ENCODE data around the gene MSMP.

Gene MSMP

DNA sequence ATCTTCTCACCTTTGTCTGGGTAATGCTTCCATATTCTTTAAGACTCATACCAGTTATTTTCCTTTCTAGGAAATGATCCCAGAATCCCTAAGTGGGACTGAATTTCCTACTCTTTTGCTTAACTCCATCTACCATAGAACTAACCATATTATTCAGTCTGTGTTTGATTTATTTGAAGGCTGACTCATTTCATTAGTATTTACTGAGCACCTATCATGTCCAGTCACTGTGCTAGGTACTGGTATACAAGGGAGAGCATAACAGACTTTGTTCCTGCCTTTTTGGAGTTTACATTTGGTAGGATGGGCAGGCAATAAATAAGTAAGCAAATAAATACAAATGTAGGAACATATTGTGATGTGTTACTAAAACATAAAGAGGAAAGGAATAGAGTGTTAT lies 41.6 kb upstream of the MSMP start:
- no peaks in the 10 kb centered on the region for H3K9me3 ChIP-seq
- H3K4me1 ChIP-seq: peaks cover 21% of the 10 kb centered on the region
- H3K27me3 ChIP-seq: no peaks in the 10 kb centered on the region
- no peak for DNase-seq
- TF ChIP-seq, protein P1, sequence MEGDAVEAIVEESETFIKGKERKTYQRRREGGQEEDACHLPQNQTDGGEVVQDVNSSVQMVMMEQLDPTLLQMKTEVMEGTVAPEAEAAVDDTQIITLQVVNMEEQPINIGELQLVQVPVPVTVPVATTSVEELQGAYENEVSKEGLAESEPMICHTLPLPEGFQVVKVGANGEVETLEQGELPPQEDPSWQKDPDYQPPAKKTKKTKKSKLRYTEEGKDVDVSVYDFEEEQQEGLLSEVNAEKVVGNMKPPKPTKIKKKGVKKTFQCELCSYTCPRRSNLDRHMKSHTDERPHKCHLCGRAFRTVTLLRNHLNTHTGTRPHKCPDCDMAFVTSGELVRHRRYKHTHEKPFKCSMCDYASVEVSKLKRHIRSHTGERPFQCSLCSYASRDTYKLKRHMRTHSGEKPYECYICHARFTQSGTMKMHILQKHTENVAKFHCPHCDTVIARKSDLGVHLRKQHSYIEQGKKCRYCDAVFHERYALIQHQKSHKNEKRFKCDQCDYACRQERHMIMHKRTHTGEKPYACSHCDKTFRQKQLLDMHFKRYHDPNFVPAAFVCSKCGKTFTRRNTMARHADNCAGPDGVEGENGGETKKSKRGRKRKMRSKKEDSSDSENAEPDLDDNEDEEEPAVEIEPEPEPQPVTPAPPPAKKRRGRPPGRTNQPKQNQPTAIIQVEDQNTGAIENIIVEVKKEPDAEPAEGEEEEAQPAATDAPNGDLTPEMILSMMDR (IDR thresholded peaks at IDR 0.05; ENCODE audit: low read depth, low read length): no peak
- H3K36me3 ChIP-seq: no peaks in the 10 kb centered on the region
- no peak overlapping the region for H3K4me3 ChIP-seq (ENCODE audit: low read depth, low read length)

DNA sequence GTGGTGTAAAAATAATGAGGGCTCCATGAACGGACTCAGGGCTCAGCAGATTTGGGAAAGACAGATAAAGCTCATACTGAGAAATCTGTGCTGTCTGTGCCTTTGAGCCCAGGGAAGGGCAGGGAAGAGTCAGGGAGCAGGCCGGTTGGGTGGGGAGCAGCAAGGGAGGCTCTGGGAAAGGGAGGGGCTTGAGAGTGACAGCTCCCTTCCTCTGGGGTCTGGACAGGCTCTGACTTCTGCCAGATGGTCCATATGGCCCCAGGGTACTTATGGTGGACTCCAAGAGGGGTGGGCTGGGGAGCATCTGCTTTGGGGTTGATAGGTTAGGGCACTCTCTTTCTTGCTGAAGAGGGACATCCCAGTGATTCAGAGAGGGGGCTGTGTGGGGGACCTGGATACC lies 39.4 kb upstream of the MSMP start:
- DNase-seq: peak; percentile 69
- no peaks in the 10 kb centered on the region for H3K36me3 ChIP-seq
- H3K4me1 ChIP-seq: peaks cover 16% of the 10 kb centered on the region
- TF ChIP-seq, protein P1 (IDR thresholded peaks at IDR 0.05; ENCODE audit: low read depth, low read length): no peak
- no peak overlapping the region for H3K4me3 ChIP-seq (ENCODE audit: low read depth, low read length)
- H3K27me3 ChIP-seq: no peaks in the 10 kb centered on the region
- H3K9me3 ChIP-seq: no peaks in the 10 kb centered on the region

DNA sequence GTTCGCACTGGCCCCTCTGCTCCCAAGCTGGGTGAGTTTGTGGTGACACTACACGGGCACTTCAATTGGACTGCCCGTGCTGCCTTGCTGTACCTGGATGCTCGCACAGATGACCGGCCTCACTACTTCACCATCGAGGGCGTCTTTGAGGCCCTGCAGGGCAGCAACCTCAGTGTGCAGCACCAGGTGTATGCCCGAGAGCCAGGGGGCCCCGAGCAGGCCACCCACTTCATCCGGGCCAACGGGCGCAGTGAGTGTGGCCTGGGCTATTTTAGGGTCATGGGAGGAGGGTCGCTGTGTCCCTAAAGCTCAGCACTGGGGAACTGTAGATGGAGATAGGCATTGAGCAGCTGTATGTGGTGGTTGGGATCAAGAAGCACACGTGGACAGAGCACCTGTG lies 38.8 kb upstream of the MSMP start:
- TF ChIP-seq, protein P1 (IDR thresholded peaks at IDR 0.05; ENCODE audit: low read depth, low read length): no peak
- peaks cover 12% of the 10 kb centered on the region for H3K4me1 ChIP-seq
- no peaks in the 10 kb centered on the region for H3K9me3 ChIP-seq
- no peak for DNase-seq
- no peaks in the 10 kb centered on the region for H3K27me3 ChIP-seq
- no peak overlapping the region for H3K4me3 ChIP-seq (ENCODE audit: low read depth, low read length)
- no peaks in the 10 kb centered on the region for H3K36me3 ChIP-seq

DNA sequence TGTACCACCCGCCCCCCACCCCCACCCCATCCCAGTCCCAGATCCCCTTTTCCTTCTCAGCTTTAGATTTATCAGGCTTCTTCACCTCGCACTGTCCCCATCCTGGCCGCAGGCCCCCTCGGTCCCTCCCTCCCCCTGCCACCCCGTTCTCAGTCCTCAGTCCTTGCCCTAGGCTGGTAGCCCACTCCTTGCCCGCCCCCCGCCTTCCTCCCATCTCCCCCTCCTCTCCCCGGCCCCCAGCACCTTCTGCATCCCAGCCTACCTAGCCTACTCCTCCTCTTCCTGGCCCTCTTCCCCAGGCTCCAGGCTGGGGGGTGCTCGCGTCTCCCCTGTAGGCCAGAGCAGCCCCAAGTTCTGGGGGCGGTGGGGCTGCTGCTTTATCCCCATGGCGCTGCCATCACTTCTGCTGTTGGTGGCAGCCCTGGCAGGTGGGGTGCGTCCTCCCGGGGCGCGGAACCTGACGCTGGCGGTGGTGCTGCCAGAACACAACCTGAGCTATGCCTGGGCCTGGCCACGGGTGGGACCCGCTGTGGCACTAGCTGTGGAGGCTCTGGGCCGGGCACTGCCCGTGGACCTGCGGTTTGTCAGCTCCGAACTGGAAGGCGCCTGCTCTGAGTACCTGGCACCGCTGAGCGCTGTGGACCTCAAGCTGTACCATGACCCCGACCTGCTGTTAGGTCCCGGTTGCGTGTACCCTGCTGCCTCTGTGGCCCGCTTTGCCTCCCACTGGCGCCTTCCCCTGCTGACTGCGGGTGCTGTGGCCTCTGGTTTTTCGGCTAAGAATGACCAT lies 38.1 kb upstream of the MSMP start:
- TF ChIP-seq, protein P1 (IDR thresholded peaks at IDR 0.05; ENCODE audit: low read depth, low read length): no peak
- H3K4me3 ChIP-seq (ENCODE audit: low read depth, low read length): peak overlapping the region; percentile 57
- no peak for DNase-seq

DNA sequence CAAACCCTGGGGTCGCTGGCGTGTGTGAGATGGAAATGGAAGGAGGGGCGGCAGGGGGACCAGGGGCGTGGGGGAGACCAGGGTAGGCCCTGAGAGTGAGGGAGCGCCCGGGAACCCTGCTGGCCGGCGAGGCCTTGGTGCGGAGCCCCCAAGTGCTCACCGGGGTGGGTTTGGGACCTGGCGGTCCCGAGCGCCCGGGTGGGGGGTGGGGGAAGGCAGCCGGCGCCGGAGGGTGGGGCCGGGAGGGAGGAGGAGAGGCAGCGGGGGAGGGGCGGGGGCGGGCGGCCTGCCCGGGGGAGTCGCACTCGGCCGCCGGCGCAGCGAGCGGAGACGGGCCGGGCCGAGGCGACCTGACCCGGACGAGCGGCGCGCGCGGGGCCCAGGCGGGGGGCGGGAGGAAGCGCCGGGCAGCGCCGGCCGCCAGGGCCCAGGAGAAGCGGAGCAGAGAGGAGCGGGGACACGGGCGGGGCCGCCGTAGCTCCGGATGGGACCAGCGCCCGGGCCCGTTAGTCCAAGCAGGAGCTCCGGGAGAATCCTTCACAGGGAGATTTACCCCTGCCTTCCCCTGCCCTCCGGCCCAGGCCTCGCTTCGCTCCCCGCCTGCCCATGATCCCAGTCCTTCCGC lies 37.3 kb upstream of the MSMP start, which contains the start of gene NPR2:
Gene NPR2, plus strand, starts transcription at position 295 of the 625 bp plus-strand sequence. CDS start 818 bp downstream, outside the sequence.
- TF ChIP-seq, protein P1 (IDR thresholded peaks at IDR 0.05; ENCODE audit: low read depth, low read length): no peak
- H3K4me3 ChIP-seq (ENCODE audit: low read depth, low read length): peak within 1 kb of the TSS; percentile 57

More for the DNA sequence above, 38.1 kb upstream of the MSMP start:
- no peaks in the 10 kb centered on the region for H3K36me3 ChIP-seq
- H3K9me3 ChIP-seq: no peaks in the 10 kb centered on the region
- no peaks in the 10 kb centered on the region for H3K27me3 ChIP-seq
- peaks cover 11% of the 10 kb centered on the region for H3K4me1 ChIP-seq

More for the DNA sequence above, 37.3 kb upstream of the MSMP start, which contains the start of gene NPR2:
- H3K27me3 ChIP-seq: no peaks in the 10 kb centered on the region
- H3K9me3 ChIP-seq: no peaks in the 10 kb centered on the region
- H3K36me3 ChIP-seq: no peaks in the 10 kb centered on the region
- peaks cover 11% of the 10 kb centered on the region for H3K4me1 ChIP-seq
- DNase-seq: peak; percentile 48

All from BE2C (cell line).